Left kidney (tissue), 2 donors: Measurements from ENCODE around the gene C1QTNF9. TPM values are rescaled to one million over a fixed set of nuclear protein-coding genes. Genes with fewer than 3 reads are reported as not detected.
"Not testable (repeated sequence)": the region's sequence is repeated elsewhere in the genome, so short reads cannot be mapped to it uniquely, and the experiment has no call there.

Experiments
- DNase-seq: peaks from one replicate; pipeline ENCODE4 v3.0.0-alpha.2; 2013
- polyA plus RNA-seq: library from polyadenylated mRNA; unstranded; fragments of 120-200 nt; gene quantifications from one replicate; pipeline ENCODE4 v1.2.1, GENCODE V29; 2013; ENCODE audit not compliant: insufficient read length

The C1QTNF9 gene
- polyA plus RNA-seq, 1 donor = 0.38 TPM

GRCh38 chr13:24281188-24282008 is 28.0 kb upstream of the C1QTNF9 start:
- DNase-seq = no peak

- no peak for DNase-seq
Observed at GRCh38 chr13:24282256-24282655, 27.1 kb upstream of the C1QTNF9 start.

- no peak for DNase-seq
Observed at GRCh38 chr13:24284889-24285565, 24.4 kb upstream of the C1QTNF9 start.

- no peak for DNase-seq
Observed at GRCh38 chr13:24286624-24287023, 22.8 kb upstream of the C1QTNF9 start.

- no peak for DNase-seq
Observed at GRCh38 chr13:24287748-24288287, 21.6 kb upstream of the C1QTNF9 start.

GRCh38 chr13:24288870-24289269 is 20.5 kb upstream of the C1QTNF9 start:
- DNase-seq = no peak

- no peak for DNase-seq
Observed at GRCh38 chr13:24290280-24290932, 19.0 kb upstream of the C1QTNF9 start.

- DNase-seq = no peak
Observed at GRCh38 chr13:24292481-24292880, 16.9 kb upstream of the C1QTNF9 start.

GRCh38 chr13:24293746-24294145 is 15.6 kb upstream of the C1QTNF9 start:
- no peak for DNase-seq

- no peak for DNase-seq
Observed at GRCh38 chr13:24299488-24300114, 9.8 kb upstream of the C1QTNF9 start.

- no peak for DNase-seq
Observed at GRCh38 chr13:24301434-24301833, 7.9 kb upstream of the C1QTNF9 start.

GRCh38 chr13:24301911-24302310 is 7.5 kb upstream of the C1QTNF9 start:
- DNase-seq = no peak

- no peak for DNase-seq
Observed at GRCh38 chr13:24304620-24305019, 4.8 kb upstream of the C1QTNF9 start.

- DNase-seq = no peak
Observed at GRCh38 chr13:24306632-24307031, 2.7 kb upstream of the C1QTNF9 start.

GRCh38 chr13:24307211-24308067 is 1.9 kb upstream of the C1QTNF9 start:
- DNase-seq = no peak

GRCh38 chr13:24308068-24308445 is 1.3 kb upstream of the C1QTNF9 start:
- no peak for DNase-seq

- DNase-seq = no peak
Observed at GRCh38 chr13:24308488-24309020, 826 bp upstream of the C1QTNF9 start.

- no peak for DNase-seq
Observed at GRCh38 chr13:24313439-24313838, 4.1 kb downstream of the C1QTNF9 start.

GRCh38 chr13:24317835-24318234 is 8.5 kb downstream of the C1QTNF9 start:
- DNase-seq = not testable (repeated sequence)

- not testable (repeated sequence) for DNase-seq
Observed at GRCh38 chr13:24318878-24319277, 9.5 kb downstream of the C1QTNF9 start.

GRCh38 chr13:24319641-24320040 is 10.3 kb downstream of the C1QTNF9 start:
- not testable (repeated sequence) for DNase-seq
